GM18508 (cell line): ENCODE measurements around the gene PIGV.
A peak's percentile ranks its signal among the peaks of the same experiment; 100 is the strongest.

Experiments used
- ATAC-seq: cut with Tn5 transposase; IDR thresholded peaks from one replicate; pipeline ENCODE4 v1.9.1; 2021; ENCODE audit warnings: moderate number of reproducible peaks; ENCODE audit not compliant: insufficient read depth, unreplicated experiment

The PIGV gene

GRCh38 chr1:26771643-26772321 lies 16.0 kb upstream of the PIGV start:
- no peak for ATAC-seq

- no peak for ATAC-seq
These were observed 15.1 kb upstream of the PIGV start for GRCh38 chr1:26772687-26773086.

GRCh38 chr1:26774462-26774861 lies 13.3 kb upstream of the PIGV start:
- no peak for ATAC-seq

- no peak for ATAC-seq
These were observed 12.1 kb upstream of the PIGV start for GRCh38 chr1:26775666-26776065.

GRCh38 chr1:26779098-26779668 lies 8.6 kb upstream of the PIGV start:
- ATAC-seq: no peak

- ATAC-seq: no peak
These were observed 7.3 kb upstream of the PIGV start for GRCh38 chr1:26780344-26780957.

GRCh38 chr1:26781206-26781825 lies 6.4 kb upstream of the PIGV start:
- ATAC-seq: no peak

GRCh38 chr1:26782521-26783212 lies 5.1 kb upstream of the PIGV start:
- ATAC-seq: no peak

GRCh38 chr1:26783646-26784022 lies 4.1 kb upstream of the PIGV start:
- ATAC-seq: no peak

- ATAC-seq: no peak
These were observed 3.5 kb upstream of the PIGV start for GRCh38 chr1:26784023-26784871.

GRCh38 chr1:26784886-26785285 lies 2.9 kb upstream of the PIGV start:
- ATAC-seq: no peak

GRCh38 chr1:26785611-26786436 lies 1.9 kb upstream of the PIGV start:
- no peak for ATAC-seq

GRCh38 chr1:26786437-26787380 lies 1.0 kb upstream of the PIGV start:
- ATAC-seq: no peak

GRCh38 chr1:26787381-26787705 lies 407 bp upstream of the PIGV start:
- ATAC-seq: peak; percentile 34

- ATAC-seq: no peak
These were observed 700 bp downstream of the PIGV start for GRCh38 chr1:26788515-26788785.

GRCh38 chr1:26788836-26789611 lies 1.3 kb downstream of the PIGV start:
- no peak for ATAC-seq

GRCh38 chr1:26789612-26789865 lies 1.8 kb downstream of the PIGV start:
- ATAC-seq: no peak

- ATAC-seq: no peak
These were observed 2.2 kb downstream of the PIGV start for GRCh38 chr1:26789931-26790330.
